HAP-1 (cell line): Measurements from ENCODE around the gene TAF4.

Experiments
- DNase-seq, 2 experiments: peaks; one replicate each; pipeline ENCODE4 v3.0.0-alpha.2; 2016 to 2020; ENCODE audit warnings: low spot score in 2 of 2
- H3K27me3 ChIP-seq: fragments of 250-450 bp; sonication (Bioruptor Pico); 2 replicates; pipeline ENCODE4 v1.5.1; 2020; ENCODE audit warnings: low read depth, mild to moderate bottlenecking, moderate library complexity
- H3K36me3 ChIP-seq: fragments of 250-450 bp; sonication (Bioruptor Pico); replicated peaks from 2 replicates; pipeline ENCODE4 v1.5.1; 2020; ENCODE audit warnings: mild to moderate bottlenecking
- H3K4me1 ChIP-seq: fragments of 250-450 bp; sonication (Bioruptor Pico); 2 replicates; pipeline ENCODE4 v1.5.1; 2020; ENCODE audit warnings: mild to moderate bottlenecking
- H3K4me3 ChIP-seq: fragments of 250-450 bp; sonication (Bioruptor Pico); 2 replicates; pipeline ENCODE4 v1.5.1; 2020; ENCODE audit warnings: mild to moderate bottlenecking, moderate library complexity
- H3K9me3 ChIP-seq: fragments of 250-450 bp; sonication (Bioruptor Pico); 2 replicates; pipeline ENCODE4 v1.5.1; 2020; ENCODE audit warnings: mild to moderate bottlenecking, moderate library complexity
- in situ Hi-C: fragments of 300-500 bp; cut with MboI; formaldehyde crosslinking; loops from 3 replicates; pipeline ENCODE4 v1.14.3; 2020; ENCODE audit warnings: low sequenced_read_pairs, inconsistent platforms, mixed read lengths

TAF4 gene

GRCh38 chr20:61970357-61970756 lies 95.3 kb downstream of the TAF4 start:
- H3K4me3 ChIP-seq: no peak overlapping the region
- no peaks in the 10 kb centered on the region for H3K4me1 ChIP-seq
- H3K9me3 ChIP-seq: no peaks in the 10 kb centered on the region
- DNase-seq: no peak
- H3K27me3 ChIP-seq: no peaks in the 10 kb centered on the region
- in situ Hi-C loops: no loop called here
- H3K36me3 ChIP-seq: peaks cover 20% of the 10 kb centered on the region

GRCh38 chr20:61969806-61970205 lies 95.9 kb downstream of the TAF4 start:
- H3K4me3 ChIP-seq: no peak overlapping the region
- H3K27me3 ChIP-seq: no peaks in the 10 kb centered on the region
- DNase-seq: no peak
- peaks cover 20% of the 10 kb centered on the region for H3K36me3 ChIP-seq
- H3K9me3 ChIP-seq: no peaks in the 10 kb centered on the region
- H3K4me1 ChIP-seq: no peaks in the 10 kb centered on the region
- in situ Hi-C loops: no loop called here

- peak in 1 of 2 experiments; percentile 2 for DNase-seq
- Histone ChIP-seq H3K27me3 (no peaks in the 10 kb centered on the region), H3K4me1 (no peaks in the 10 kb centered on the region), H3K4me3 (no peak overlapping the region), H3K36me3 (peaks cover 15% of the 10 kb centered on the region), H3K9me3 (no peaks in the 10 kb centered on the region)
- in situ Hi-C loops: no loop called here
Measured at GRCh38 chr20:61968932-61969331, 96.7 kb downstream of the TAF4 start.

- in situ Hi-C loops: no loop called here
- DNase-seq: peak in 1 of 2 experiments; percentile 2
- H3K4me3 ChIP-seq: no peak overlapping the region
- no peaks in the 10 kb centered on the region for H3K27me3 ChIP-seq
- peaks cover 8% of the 10 kb centered on the region for H3K36me3 ChIP-seq
- H3K9me3 ChIP-seq: no peaks in the 10 kb centered on the region
- H3K4me1 ChIP-seq: no peaks in the 10 kb centered on the region
Measured at GRCh38 chr20:61968036-61968810, 97.5 kb downstream of the TAF4 start.

- H3K27me3 ChIP-seq: no peaks in the 10 kb centered on the region
- H3K36me3 ChIP-seq: no peaks in the 10 kb centered on the region
- in situ Hi-C loops: no loop called here
- H3K4me1 ChIP-seq: no peaks in the 10 kb centered on the region
- H3K9me3 ChIP-seq: no peaks in the 10 kb centered on the region
- DNase-seq: peak in 1 of 2 experiments; percentile 5
- H3K4me3 ChIP-seq: no peak overlapping the region
Measured at GRCh38 chr20:61967300-61967699, 98.4 kb downstream of the TAF4 start.

GRCh38 chr20:61966492-61967244 lies 99.0 kb downstream of the TAF4 start:
- DNase-seq: peak in 1 of 2 experiments; percentile 4
- in situ Hi-C loops: no loop called here

GRCh38 chr20:61965606-61966491 lies 99.8 kb downstream of the TAF4 start:
- in situ Hi-C loops: no loop called here
- H3K27me3 ChIP-seq: no peaks in the 10 kb centered on the region
- H3K36me3 ChIP-seq: no peaks in the 10 kb centered on the region
- H3K4me3 ChIP-seq: no peak overlapping the region
- DNase-seq: peak in 1 of 2 experiments; percentile 41
- no peaks in the 10 kb centered on the region for H3K4me1 ChIP-seq
- no peaks in the 10 kb centered on the region for H3K9me3 ChIP-seq

More at GRCh38 chr20:61966492-61967244, 99.0 kb downstream of the TAF4 start:
- Histone ChIP-seq H3K4me1 (no peaks in the 10 kb centered on the region), H3K27me3 (no peaks in the 10 kb centered on the region), H3K36me3 (no peaks in the 10 kb centered on the region), H3K9me3 (no peaks in the 10 kb centered on the region), H3K4me3 (no peak overlapping the region)

GRCh38 chr20:61964675-61965605 lies 100.7 kb downstream of the TAF4 start:
- Histone ChIP-seq H3K27me3 (no peaks in the 10 kb centered on the region), H3K9me3 (no peaks in the 10 kb centered on the region), H3K4me3 (no peak overlapping the region), H3K4me1 (no peaks in the 10 kb centered on the region), H3K36me3 (no peaks in the 10 kb centered on the region)
- DNase-seq: peak in 1 of 2 experiments; percentile 7
- in situ Hi-C loops: no loop called here

- no peaks in the 10 kb centered on the region for H3K9me3 ChIP-seq
- no peaks in the 10 kb centered on the region for H3K27me3 ChIP-seq
- no peaks in the 10 kb centered on the region for H3K4me1 ChIP-seq
- no peaks in the 10 kb centered on the region for H3K36me3 ChIP-seq
- H3K4me3 ChIP-seq: no peak overlapping the region
- in situ Hi-C loops: no loop called here
- DNase-seq: peak in 1 of 2 experiments; percentile 4
Measured at GRCh38 chr20:61963885-61964674, 101.6 kb downstream of the TAF4 start.

- in situ Hi-C loops: no loop called here
- H3K4me3 ChIP-seq: no peak overlapping the region
- peak in 1 of 2 experiments; percentile 4 for DNase-seq
- no peaks in the 10 kb centered on the region for H3K36me3 ChIP-seq
- no peaks in the 10 kb centered on the region for H3K9me3 ChIP-seq
- H3K27me3 ChIP-seq: no peaks in the 10 kb centered on the region
- H3K4me1 ChIP-seq: no peaks in the 10 kb centered on the region
Measured at GRCh38 chr20:61963149-61963548, 102.5 kb downstream of the TAF4 start.

GRCh38 chr20:61960836-61961235 lies 104.8 kb downstream of the TAF4 start:
- no peak for DNase-seq
- H3K9me3 ChIP-seq: no peaks in the 10 kb centered on the region
- no peaks in the 10 kb centered on the region for H3K36me3 ChIP-seq
- in situ Hi-C loops: no loop called here
- no peaks in the 10 kb centered on the region for H3K4me1 ChIP-seq
- no peak overlapping the region for H3K4me3 ChIP-seq
- no peaks in the 10 kb centered on the region for H3K27me3 ChIP-seq
